GM12873 (cell line): ENCODE measurements around the gene MYO1C.

ENCODE experiments used
- TF ChIP-seq, protein P1 (sequence below): IDR thresholded peaks from 2 replicates; pipeline ENCODE4 v1.5.1; 2012; ENCODE audit warnings: low read depth, mild to moderate bottlenecking, moderate library complexity, low read length, control low read depth; ENCODE audit not compliant: insufficient read depth; ENCODE audit errors: missing control alignments

Gene MYO1C

GRCh38 chr17:1435326-1435725, 57.2 kb downstream of the MYO1C start:
- TF ChIP-seq, protein P1, sequence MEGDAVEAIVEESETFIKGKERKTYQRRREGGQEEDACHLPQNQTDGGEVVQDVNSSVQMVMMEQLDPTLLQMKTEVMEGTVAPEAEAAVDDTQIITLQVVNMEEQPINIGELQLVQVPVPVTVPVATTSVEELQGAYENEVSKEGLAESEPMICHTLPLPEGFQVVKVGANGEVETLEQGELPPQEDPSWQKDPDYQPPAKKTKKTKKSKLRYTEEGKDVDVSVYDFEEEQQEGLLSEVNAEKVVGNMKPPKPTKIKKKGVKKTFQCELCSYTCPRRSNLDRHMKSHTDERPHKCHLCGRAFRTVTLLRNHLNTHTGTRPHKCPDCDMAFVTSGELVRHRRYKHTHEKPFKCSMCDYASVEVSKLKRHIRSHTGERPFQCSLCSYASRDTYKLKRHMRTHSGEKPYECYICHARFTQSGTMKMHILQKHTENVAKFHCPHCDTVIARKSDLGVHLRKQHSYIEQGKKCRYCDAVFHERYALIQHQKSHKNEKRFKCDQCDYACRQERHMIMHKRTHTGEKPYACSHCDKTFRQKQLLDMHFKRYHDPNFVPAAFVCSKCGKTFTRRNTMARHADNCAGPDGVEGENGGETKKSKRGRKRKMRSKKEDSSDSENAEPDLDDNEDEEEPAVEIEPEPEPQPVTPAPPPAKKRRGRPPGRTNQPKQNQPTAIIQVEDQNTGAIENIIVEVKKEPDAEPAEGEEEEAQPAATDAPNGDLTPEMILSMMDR: no peak

- TF ChIP-seq, protein P1: no peak
Observed at GRCh38 chr17:1434150-1434549, 58.3 kb downstream of the MYO1C start.

GRCh38 chr17:1431631-1432104, 60.8 kb downstream of the MYO1C start:
- TF ChIP-seq, protein P1: no peak

DNA sequence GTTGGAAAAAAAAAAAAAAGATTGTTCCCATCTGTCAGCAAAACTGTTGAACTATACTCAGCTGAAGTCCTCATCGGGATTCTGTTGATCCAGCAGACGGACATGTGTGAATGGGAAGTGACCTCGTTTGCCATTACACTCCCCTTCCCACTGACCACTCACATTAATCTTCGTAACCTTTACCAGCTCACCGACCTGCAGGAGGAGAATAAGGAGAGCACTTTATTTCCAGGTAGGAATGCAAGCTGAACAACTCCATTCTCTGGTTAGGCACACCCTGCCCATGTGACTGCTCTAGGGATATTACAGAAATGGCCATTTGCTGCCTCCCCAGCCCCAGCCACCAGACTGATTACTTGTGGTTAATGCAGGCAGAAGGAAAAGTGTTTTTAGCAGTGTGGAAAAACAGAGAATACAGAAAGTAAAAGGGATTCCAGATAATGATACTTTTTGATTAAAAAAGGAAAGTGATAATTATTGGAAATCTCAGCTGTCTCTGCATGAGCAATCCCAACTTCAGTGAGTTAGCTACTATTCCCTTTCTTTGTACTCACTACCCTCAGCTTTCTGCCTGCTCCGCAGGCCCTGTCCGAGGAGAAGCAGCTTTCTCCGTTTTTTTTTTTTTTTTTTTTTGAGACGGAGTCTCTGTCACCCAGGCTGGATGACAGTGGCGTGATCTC, 68.9 kb downstream of the MYO1C start:
- TF ChIP-seq, protein P1: no peak

GRCh38 chr17:1422885-1423284, 69.6 kb downstream of the MYO1C start:
- TF ChIP-seq, protein P1: no peak

DNA sequence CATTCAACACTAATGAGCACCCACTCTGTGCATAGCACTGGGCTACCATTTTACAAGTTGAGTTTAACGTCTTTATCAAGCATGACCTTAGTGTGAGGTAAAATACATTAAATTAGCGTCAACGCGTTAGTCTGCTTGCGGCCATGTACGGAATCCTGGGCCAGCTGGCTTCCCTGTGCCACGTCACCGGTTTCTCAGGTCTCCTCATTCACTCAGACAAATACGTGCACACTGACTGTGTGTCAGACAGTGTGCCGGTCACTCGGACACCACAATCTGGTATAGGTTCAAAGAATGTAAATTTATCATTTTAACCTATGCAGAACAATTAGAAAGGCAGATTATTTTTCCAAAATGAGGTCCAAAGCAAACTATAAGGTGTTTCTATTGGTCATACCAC, 71.0 kb downstream of the MYO1C start:
- TF ChIP-seq, protein P1: no peak

GRCh38 chr17:1420981-1421380, 71.5 kb downstream of the MYO1C start:
- TF ChIP-seq, protein P1: no peak

GRCh38 chr17:1420163-1420562, 72.3 kb downstream of the MYO1C start:
- TF ChIP-seq, protein P1: no peak
